Activated CD8-positive, alpha-beta memory T cell treated with anti-CD3 and anti-CD28 coated beads, Interleukin-2, amount 50 U/mL, for 1 hour (primary cell): ENCODE measurements around the gene BIRC5.
"Not testable (repeated sequence)": the region's sequence is repeated elsewhere in the genome, so short reads cannot be mapped to it uniquely, and the experiment has no call there.

Experiments used
- DNase-seq: peaks from one replicate; pipeline ENCODE4 v3.0.0-alpha.2; 2020; ENCODE audit errors: extremely low read depth

Gene BIRC5

DNA sequence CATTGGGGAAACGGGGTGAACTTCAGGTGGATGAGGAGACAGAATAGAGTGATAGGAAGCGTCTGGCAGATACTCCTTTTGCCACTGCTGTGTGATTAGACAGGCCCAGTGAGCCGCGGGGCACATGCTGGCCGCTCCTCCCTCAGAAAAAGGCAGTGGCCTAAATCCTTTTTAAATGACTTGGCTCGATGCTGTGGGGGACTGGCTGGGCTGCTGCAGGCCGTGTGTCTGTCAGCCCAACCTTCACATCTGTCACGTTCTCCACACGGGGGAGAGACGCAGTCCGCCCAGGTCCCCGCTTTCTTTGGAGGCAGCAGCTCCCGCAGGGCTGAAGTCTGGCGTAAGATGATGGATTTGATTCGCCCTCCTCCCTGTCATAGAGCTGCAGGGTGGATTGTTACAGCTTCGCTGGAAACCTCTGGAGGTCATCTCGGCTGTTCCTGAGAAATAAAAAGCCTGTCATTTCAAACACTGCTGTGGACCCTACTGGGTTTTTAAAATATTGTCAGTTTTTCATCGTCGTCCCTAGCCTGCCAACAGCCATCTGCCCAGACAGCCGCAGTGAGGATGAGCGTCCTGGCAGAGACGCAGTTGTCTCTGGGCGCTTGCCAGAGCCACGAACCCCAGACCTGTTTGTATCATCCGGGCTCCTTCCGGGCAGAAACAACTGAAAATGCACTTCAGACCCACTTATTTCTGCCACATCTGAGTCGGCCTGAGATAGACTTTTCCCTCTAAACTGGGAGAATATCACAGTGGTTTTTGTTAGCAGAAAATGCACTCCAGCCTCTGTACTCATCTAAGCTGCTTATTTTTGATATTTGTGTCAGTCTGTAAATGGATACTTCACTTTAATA, 10.4 kb downstream of the BIRC5 start:
- DNase-seq: no peak

DNA sequence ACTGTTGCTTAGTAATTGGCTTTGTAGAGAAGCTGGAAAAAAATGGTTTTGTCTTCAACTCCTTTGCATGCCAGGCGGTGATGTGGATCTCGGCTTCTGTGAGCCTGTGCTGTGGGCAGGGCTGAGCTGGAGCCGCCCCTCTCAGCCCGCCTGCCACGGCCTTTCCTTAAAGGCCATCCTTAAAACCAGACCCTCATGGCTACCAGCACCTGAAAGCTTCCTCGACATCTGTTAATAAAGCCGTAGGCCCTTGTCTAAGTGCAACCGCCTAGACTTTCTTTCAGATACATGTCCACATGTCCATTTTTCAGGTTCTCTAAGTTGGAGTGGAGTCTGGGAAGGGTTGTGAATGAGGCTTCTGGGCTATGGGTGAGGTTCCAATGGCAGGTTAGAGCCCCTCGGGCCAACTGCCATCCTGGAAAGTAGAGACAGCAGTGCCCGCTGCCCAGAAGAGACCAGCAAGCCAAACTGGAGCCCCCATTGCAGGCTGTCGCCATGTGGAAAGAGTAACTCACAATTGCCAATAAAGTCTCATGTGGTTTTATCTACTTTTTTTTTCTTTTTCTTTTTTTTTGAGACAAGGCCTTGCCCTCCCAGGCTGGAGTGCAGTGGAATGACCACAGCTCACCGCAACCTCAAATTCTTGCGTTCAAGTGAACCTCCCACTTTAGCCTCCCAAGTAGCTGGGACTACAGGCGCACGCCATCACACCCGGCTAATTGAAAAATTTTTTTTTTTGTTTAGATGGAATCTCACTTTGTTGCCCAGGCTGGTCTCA, 11.2 kb downstream of the BIRC5 start:
- DNase-seq: no peak

DNA sequence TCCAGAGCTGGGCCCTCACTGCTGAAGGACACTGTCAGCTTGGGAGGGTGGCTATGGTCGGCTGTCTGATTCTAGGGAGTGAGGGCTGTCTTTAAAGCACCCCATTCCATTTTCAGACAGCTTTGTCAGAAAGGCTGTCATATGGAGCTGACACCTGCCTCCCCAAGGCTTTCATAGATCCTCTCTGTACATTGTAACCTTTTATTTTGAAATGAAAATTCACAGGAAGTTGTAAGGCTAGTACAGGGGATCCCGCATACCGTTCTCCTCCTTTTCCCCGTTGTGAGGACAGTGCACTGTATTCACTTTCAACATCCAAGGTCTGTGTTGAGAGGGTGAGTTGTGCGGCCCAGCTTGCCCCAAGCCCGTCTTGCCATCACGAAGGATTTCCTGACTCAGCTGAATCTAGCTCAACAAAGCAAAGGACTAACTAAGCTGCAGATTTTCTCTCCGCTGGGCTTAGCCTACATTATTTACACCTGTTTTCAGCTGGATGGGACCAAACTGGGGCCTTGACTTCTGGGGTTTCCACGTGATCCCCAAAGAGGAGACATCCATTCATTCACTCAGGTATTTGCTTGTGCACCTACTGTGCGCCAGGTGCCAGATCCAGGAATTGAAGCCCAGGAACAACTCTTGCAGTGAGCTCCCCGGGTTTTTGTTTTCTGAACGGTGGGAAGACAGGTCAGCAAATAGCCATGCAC, 12.2 kb downstream of the BIRC5 start:
- no peak for DNase-seq

DNA sequence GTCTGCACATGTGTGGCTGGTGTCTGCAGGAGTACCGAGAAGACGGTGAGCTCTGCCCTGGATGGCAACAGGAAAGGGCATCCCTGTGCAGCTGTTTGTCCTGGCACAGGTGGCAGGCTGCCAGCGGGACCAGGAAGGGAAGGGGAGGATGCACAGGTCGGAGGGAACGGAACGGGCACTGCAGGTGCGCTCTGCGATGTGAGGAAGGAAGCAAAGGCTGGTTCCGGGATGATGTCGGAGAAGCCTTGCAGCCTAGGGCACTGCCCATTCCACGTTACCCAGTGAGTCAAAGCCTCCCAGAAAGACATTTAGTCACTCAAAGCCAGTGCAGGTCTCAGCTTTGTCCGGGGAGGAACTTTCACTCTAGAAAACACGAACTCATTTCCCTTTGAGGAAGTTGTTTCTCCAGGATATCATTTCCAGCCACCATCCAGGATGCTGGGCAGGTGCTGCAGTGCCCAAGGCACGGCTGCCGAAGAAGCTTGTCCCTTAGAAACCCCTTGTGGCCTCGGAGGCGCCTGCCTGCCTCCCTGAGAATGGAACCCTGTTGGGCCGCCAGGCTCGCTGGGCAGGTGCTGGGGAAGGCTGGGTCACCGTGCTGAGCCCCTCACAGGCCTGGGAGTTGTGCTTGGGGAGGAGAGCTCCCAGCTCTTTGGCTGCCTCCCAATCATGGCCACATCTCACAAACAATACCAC, 12.9 kb downstream of the BIRC5 start:
- DNase-seq: no peak

DNA sequence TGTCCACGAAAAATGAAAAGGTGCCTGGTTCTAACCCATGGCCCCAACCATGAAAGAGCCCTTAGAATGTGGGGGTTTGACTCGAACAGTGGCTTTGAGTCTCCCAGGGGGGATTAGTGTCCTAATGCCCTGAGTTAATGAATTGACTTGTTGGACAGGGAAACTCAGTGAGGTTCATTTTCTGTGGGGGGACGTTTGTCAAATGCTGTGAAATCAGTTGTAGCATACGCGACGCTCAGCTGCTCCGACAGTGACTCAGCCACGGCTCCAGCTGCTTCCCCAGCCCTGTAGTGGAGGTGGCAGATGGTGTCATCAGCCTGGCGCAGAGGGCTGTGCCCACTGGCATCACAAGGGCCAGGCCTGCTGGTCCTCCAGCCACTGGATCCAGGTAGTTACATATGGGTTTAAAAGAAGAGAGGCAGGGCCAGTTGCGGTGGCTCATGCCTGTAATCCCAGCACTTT, 13.4 kb downstream of the BIRC5 start:
- no peak for DNase-seq

DNA sequence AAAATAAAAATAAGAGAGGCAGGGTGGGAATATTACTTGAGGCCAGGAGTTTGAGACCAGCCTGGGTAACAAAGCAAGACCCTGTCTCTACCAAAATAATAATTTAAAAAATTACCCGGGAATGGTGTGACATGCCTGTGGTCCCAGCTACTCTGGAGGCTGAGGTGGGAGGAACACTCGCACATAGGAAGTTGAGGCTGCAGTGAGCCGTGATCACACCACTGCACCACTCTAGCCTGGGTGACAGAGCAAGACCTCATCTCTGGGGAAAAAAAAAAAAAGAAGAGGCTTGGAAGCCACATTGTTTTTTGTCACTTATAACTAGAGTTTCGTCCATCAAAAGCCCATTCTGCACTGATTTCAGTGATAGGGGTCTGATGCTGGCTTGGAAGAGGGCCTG, 14.1 kb downstream of the BIRC5 start:
- DNase-seq: no peak

DNA sequence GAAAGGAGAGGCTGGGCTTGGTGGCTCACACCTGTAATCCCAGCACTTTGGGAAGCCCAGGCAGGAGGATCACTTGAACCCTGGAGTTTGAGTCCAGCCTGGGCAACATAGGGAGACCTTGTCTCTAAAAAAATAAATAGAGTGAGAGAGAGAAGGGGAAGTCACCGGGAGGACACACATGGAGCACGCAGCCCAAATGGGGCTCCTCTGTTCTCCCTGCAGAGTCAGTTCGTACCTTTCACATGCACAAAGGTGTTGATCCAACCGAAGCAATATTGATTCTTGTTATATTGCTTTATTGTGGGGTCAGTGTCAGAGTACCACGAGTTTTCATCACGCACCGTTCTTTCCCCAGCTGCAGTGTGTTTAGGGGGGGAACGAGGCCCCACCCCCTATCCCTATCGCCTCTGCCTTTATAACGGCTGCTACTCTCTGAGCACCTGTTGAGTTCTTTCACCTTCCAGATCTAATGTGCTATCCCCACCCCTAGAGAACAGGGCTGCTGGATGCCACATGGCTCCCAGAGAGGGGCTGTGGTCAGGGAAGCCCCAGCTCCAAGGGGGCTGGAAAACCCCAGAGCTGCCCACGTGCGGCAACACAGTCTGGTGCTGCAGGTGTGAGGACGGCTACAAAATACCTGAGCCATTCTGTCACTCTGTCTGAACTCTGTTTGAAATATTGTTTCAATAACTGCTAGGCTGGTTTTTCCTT, 16.4 kb downstream of the BIRC5 start:
- no peak for DNase-seq

DNA sequence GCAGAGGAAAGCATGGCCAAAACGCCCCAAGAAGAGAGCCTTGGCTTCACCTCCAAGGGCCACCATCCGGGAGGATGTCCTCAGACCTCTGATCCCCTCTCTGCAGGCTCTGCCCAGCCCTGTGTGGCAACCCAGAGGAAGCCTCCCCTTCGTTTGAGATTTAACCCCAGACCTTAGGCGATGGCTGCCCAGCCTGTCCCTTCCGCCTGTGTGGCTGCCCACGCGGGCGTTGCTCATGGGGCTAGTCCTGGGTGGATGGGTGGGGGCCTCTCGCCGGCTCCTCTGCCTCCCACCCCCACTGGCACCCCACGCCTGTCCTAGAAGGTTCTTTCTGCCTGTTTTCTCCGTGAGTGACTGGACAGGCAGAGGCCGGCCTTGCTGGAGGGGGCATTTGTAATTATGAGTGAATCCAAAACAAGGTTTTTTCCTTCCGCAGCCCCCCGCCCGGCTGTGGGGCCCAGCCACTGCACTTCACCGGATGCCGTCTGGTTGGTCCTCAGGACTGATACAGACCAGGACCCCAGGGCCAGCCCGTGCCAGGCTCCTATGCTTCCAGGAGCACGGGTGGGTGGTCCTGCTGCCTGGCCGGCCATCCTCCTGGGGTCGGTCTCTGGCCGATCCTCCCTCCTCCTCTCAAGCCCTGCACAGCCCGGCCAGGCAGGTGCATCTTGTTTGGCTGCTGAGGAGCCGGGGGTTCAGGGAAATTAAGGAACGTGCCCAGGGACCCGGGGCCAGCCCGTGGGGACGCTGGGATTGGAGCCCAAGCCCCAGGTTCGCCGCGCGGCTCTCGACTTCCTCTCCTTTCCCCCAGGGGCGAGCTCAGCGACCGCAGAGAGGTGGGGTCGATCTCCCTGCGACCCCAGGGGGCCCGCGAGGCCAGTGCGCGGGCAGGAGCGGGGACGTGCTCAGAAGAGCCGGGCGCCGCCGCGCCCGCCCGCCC, 17.2 kb downstream of the BIRC5 start, which contains the start of gene TMEM235:
Gene TMEM235, plus strand, starts transcription at position 636 of the 940 bp plus-strand sequence. CDS start 393 bp downstream, outside the sequence.
- DNase-seq: no peak

DNA sequence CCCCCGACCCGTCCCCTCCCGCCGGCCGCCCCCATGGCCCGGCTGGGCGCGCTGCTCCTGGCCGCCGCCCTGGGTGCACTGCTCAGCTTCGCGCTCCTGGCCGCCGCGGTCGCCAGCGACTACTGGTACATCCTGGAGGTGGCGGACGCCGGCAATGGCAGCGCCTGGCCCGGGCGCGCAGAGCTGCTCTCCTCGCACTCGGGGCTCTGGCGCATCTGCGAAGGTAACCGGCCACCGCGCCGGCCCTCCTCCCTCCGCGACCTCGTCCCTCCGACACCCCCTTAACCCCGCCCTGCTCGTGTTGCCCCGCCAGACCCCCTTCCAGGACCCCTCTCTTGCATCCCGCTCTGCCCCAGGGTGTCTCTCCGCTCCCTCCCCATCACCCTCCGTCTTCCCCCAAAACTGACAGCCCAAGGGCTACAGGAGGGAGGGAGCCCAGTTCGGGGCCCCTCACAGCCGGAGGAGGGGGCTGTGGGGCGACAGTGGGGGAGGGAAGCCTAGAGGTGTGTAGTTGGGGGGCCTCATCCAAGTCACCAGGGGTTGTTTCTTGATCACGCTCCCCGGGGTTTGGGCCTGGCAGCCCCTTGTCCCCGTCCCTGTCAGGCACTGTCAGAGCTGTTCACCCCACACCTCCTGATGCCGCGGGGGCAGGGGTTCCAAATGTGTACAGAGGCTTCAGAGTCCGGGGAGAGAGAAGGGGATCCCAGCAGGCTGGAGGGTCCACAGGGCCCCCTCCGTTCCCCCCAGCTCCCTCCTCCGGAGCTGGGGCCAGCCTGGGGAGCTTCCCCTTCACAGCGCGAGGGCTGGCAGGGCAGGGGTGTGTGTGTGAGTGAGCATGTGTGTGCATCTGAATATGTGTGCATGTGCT, 18.2 kb downstream of the BIRC5 start:
- DNase-seq: no peak

DNA sequence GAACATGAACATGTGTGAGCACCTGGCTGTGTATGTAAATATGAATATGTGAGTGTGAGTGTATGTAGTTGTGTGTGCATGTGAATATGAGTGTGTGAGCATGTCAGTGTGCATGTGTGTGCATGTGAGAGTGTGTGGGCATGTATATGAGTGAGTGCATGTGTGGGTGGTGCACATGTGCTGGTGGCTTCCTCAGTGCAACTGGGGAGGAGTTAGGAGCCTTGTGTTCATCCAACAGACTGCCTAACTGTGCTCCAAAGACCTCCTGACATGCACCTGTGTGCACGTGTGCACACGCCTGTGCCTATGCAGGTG, 18.8 kb downstream of the BIRC5 start:
- no peak for DNase-seq

DNA sequence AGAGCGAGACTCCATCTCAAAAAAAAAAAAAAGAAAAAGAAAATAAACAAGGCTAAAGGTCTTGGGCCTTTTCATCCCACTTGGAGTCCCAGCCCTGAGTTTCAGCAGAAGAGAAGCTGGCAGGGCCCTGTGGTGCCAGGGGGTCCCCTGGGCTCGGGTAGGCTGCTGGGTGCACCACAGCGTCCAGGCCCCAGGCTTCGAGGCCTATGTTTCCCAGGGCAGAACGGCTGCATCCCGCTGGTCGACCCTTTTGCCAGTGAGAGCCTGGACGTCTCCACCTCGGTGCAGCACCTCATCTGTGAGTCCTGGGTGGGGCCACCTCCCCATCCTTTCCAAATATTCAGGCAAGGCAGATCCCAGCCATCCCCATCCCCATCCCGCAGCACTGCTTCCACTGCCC, 19.6 kb downstream of the BIRC5 start:
- no peak for DNase-seq

DNA sequence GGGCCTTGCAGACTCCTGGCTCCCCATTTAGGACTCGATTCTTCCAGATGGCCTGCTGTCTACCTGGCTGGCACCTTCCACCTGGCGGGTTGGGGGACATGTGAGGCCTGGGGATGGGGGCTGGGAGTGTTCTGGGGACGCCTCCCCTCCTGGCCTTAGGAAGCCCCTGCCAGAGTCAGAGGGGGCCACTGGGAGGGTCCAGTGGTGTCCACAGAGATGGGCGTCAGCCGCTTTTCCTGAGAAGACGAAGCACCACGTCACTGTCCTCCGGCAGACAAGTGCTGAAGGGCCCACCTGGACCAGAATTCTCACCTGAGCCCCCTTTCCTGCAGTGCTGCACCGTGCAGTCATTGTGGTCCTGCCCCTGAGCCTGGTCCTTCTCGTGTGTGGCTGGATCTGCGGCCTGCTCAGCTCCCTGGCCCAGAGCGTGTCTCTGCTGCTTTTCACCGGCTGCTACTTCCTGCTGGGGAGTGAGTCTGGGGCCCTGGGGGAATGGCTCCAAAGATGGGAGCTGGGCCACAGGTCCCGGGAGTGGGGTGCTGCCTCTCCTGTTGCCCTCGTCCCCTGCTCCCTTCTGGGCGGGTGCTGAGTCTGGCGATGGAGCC, 20.3 kb downstream of the BIRC5 start:
- no peak for DNase-seq

DNA sequence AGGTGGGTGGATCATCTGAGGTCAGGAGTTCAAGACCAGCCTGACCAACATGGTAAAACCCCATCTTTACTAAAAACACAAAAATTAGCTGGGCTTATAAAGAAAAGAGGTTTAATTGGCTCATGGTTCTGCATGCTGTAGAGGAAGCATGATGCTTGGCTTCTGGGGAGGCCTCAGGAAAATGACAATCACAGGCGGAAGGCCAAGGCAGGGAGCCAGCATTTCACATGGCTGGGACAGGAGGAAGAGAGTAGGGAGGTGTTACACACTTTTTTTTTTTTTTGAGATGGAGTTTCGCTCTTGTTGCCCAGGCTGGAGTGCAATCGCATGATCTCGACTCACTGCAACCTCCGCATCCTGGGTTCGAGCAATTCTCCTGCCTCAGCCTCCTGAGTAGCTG, 21.0 kb downstream of the BIRC5 start:
- DNase-seq: not testable (repeated sequence)

DNA sequence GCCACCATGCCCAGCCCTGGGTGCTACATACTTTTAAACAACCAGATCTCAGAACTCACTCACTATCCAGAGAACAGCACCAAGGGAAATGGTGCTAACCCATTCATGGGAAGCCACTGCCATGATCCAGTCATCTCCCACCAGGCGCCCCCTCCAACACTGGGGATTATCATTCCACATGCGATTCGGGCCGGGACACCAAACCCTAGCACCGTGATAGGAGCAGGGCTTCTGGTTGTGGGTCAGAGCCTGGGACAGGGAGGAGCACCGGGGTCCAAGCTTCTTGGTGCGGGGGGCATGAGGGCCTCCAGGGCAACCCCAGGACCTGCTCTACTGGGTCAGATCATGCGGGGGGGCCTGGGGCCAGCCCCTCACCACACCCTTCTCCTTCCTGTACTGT, 21.8 kb downstream of the BIRC5 start:
- DNase-seq: no peak

DNA sequence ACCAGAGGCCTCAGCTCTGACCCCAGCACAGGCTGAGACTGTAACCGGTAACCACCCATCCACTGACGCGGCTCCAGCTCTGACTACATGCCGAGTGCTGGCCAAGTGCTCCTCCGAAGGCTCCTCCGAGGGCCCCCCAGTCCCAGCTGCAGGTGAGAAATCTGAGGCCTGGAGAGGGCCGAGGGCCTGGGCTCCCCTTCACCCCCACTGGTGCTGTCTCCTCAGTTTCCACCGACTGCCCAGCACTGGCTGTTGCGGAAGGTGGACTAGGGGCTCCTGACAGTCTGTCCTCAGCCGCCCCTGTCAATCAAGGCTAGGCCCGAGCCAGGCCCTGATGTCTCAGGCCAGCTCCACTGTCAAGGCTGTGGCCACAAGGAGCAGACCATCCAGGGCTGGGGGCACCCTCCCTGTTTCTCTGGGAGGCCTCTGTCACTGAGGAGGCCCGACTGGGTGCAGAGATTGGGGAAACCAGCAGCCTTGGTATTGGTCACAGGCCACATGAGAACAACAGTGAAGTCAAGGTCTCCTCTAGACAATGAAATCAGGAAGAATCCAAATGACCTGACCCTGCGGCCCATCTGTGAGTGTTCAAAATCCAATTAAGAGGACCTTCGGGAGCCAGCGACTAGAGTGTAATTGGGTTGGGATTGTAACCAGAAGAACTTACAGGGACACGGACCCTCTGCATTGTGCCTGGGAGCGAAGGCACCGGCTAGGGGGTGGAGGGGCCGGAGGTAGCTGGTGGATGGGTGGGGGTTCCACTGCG, 22.5 kb downstream of the BIRC5 start:
- no peak for DNase-seq

DNA sequence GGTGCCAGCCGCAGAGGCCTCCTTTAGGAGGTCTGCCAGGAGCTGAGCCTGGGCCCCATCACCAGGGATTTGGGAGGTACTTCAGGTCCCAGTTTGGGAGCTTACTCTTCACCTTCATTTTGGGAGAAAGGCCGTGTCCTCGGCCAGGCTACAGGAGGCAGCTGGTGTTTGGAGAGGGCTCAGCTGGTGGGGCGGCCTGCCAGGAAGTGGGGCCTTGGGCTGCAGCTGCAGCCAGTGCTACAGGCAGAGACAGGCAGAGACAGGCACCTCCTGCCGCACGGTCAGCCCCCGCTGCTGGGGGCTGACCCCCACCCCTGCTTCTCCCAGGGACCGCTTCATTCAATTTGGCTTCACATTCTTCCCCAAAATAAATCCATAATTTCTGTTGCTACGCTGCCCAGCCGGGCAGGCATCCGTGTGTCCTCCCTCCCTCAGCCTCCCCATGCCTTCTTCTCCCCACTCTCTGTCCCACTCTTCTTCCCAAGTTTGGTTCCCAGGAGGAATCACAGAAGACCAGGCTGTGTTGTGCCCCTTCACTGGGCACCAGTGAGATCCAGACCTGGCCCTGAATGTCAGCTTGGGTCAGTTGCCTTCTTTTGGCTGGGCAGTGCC, 23.5 kb downstream of the BIRC5 start:
- no peak for DNase-seq

DNA sequence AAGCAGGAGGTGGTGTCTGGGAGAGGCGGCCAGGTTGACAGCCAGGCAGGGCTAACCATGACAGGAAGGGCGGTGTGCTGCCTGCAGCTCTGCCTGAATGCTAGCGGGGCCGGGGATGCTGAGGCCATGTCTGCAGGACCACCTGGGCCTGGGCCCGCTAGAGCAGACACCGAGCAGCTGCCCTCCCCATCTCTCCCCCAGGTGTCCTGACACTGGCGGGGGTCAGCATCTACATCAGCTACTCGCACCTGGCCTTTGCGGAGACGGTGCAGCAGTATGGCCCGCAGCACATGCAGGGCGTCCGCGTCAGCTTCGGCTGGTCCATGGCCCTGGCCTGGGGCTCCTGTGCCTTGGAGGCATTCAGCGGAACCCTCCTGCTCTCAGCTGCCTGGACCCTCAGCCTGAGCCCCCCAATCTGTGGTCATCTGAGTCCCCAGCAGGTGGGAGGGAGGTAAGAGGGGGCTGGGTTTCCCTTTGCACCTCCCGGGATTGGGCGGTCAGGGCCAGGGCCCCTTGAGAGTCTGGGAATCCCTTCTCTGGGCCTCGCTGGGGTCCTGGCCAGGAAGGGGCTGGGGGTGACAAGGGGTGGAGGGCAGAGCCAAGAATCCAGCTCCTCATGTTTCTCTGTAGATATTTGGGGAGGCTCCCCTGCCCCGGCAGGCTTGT, 24.9 kb downstream of the BIRC5 start:
- no peak for DNase-seq
